ENCODE measurements around the gene HK2. TPM values are rescaled to one million over a fixed set of nuclear protein-coding genes. Genes with fewer than 3 reads are reported as not detected.

The HK2 gene
- total and polyA plus RNA-seq, 12 donors, result 3.4 to 43.4 (median 13.1) TPM

GRCh38 chr2:74865770-74866674 lies 32.1 kb downstream of the HK2 start:
- Histone ChIP-seq H3K4me1 (peaks cover 0 to 49% (median 14%) of the 10 kb centered on the region in 9 donors), H3K27me3 (no peaks in the 10 kb centered on the region), H3K9me3 (no peaks in the 10 kb centered on the region), H3K36me3 (peaks cover 0 to 21% (median 0%) of the 10 kb centered on the region in 9 donors), H3K27ac (no peak overlapping the region), H3K4me3 (no peak overlapping the region)
- intact Hi-C loops (cut with DNase I), result no loop called here
- WGBS, 2 donors, result 78 to 86% methylated on average over 15 of the region's 15 CpGs
- ATAC-seq (no peak), DNase-seq (no peak)
- no peak for TF ChIP-seq CTCF (IDR thresholded peaks at IDR 0.05)

GRCh38 chr2:74867841-74868658 lies 34.1 kb downstream of the HK2 start:
- no peak for TF ChIP-seq CTCF (IDR thresholded peaks at IDR 0.05)
- Histone ChIP-seq H3K27ac (peak overlapping the region in 9 of 10 donors; percentile 3 to 76 (median 48)), H3K27me3 (no peaks in the 10 kb centered on the region), H3K4me1 (peaks cover 0 to 59% (median 14%) of the 10 kb centered on the region in 9 donors), H3K9me3 (no peaks in the 10 kb centered on the region), H3K36me3 (peaks cover 0 to 27% (median 0%) of the 10 kb centered on the region in 9 donors), H3K4me3 (no peak overlapping the region)
- intact Hi-C loops (cut with DNase I), result no loop called here
- no peak for DNase-seq
- peak; percentile 34 to 74 (median 58) for ATAC-seq
- 34 to 44% methylated on average over 14 of the region's 14 CpGs for WGBS, 2 donors

GRCh38 chr2:74869517-74869916 lies 35.6 kb downstream of the HK2 start:
- intact Hi-C loops (cut with DNase I), result no loop called here
- no peaks in the 10 kb centered on the region for H3K9me3 ChIP-seq
- H3K36me3 ChIP-seq, result peaks cover 0 to 33% (median 0%) of the 10 kb centered on the region in 9 donors
- no peak overlapping the region for H3K27ac ChIP-seq
- TF ChIP-seq CTCF (IDR thresholded peaks at IDR 0.05), result no peak
- no peak overlapping the region for H3K4me3 ChIP-seq
- H3K4me1 ChIP-seq, result peaks cover 0 to 58% (median 11%) of the 10 kb centered on the region in 9 donors
- no peaks in the 10 kb centered on the region for H3K27me3 ChIP-seq
- 78 to 88% methylated on average over 6 of the region's 6 CpGs for WGBS, 2 donors
- no peak for DNase-seq
- ATAC-seq, result no peak

- 86 to 91% methylated on average over 4 of the region's 4 CpGs for WGBS, 2 donors
- DNase-seq (no peak), ATAC-seq (no peak)
- no peak overlapping the region for H3K4me3 ChIP-seq
- peaks cover 0 to 37% (median 0%) of the 10 kb centered on the region in 9 donors for H3K36me3 ChIP-seq
- no peak for TF ChIP-seq CTCF (IDR thresholded peaks at IDR 0.05)
- no peak overlapping the region for H3K27ac ChIP-seq
- intact Hi-C loops (cut with DNase I), result no loop called here
- peaks cover 0 to 58% (median 12%) of the 10 kb centered on the region in 9 donors for H3K4me1 ChIP-seq
- H3K9me3 ChIP-seq, result no peaks in the 10 kb centered on the region
- H3K27me3 ChIP-seq, result no peaks in the 10 kb centered on the region
Measured at GRCh38 chr2:74870951-74871350, 37.0 kb downstream of the HK2 start.

All from heart right ventricle (tissue), 16 donors.